ENCODE data around the gene PPIP5K2. TPM values are rescaled to one million over a fixed set of nuclear protein-coding genes. Genes with fewer than 3 reads are reported as not detected.

The PPIP5K2 gene
- polyA plus RNA-seq, 3 donors = 23.1 to 66.0 (median 41.1) TPM

DNA sequence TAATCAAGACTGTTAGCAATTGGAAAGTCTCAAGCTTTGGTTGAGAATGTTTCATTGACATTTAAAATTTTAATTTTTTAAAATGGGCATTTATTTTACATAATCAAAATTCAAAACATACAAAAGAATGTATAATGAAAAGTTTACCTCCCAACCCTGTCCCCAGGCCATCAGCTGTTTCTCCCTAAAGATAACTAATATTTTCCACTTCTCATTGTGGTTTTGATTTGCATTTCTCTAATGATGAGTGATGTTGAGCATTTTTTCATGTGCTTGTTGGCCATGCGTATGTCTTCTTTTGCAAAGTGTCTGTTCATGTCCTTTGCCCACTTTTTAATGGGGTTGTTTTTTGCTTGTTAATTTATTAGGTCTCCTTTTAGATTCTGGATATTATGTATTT, 127.0 kb downstream of the PPIP5K2 start:
- Histone ChIP-seq H3K9ac (ENCODE audit: insufficient read depth, low read length, poor library complexity, severe bottlenecking) (no peak overlapping the region), H2AFZ (ENCODE audit: insufficient read depth, low read depth, low read length, poor library complexity, severe bottlenecking) (no peak overlapping the region), H3K36me3 (replicated peaks in 1 of 2; ENCODE audit: control insufficient read depth in 1 of 2, insufficient read depth in 2 of 2, low read length in 2 of 2) (no peaks in the 10 kb centered on the region), H4K20me1 (ENCODE audit: insufficient read depth, low read length) (no peaks in the 10 kb centered on the region), H3K27me3 (ENCODE audit: control insufficient read depth in 2 of 2, insufficient read depth in 2 of 2, low read length in 2 of 2) (no peaks in the 10 kb centered on the region), H3K4me3 (replicated peaks in 1 of 3; ENCODE audit: low read depth in 2 of 3, low read length in 3 of 3) (no peak overlapping the region), H3K27ac (ENCODE audit: low read depth in 1 of 2, low read length in 2 of 2) (no peak overlapping the region), H3K4me1 (ENCODE audit: control insufficient read depth in 1 of 2, insufficient read depth in 2 of 2, low read length in 2 of 2) (no peaks in the 10 kb centered on the region), H3K9me3 (replicated peaks in 1 of 2; ENCODE audit: control insufficient read depth in 1 of 2, insufficient read depth in 1 of 2, low read length in 2 of 2) (no peaks in the 10 kb centered on the region), H3K79me2 (ENCODE audit: insufficient read depth, low read length) (no peaks in the 10 kb centered on the region), H3K4me2 (replicated peaks; ENCODE audit: extremely low read depth, low read length, poor library complexity, severe bottlenecking) (no peak overlapping the region)
- no CpG with 5 or more reads among the region's 1 CpG for WGBS (ENCODE audit: insufficient coverage)
- TF ChIP-seq, protein P1, sequence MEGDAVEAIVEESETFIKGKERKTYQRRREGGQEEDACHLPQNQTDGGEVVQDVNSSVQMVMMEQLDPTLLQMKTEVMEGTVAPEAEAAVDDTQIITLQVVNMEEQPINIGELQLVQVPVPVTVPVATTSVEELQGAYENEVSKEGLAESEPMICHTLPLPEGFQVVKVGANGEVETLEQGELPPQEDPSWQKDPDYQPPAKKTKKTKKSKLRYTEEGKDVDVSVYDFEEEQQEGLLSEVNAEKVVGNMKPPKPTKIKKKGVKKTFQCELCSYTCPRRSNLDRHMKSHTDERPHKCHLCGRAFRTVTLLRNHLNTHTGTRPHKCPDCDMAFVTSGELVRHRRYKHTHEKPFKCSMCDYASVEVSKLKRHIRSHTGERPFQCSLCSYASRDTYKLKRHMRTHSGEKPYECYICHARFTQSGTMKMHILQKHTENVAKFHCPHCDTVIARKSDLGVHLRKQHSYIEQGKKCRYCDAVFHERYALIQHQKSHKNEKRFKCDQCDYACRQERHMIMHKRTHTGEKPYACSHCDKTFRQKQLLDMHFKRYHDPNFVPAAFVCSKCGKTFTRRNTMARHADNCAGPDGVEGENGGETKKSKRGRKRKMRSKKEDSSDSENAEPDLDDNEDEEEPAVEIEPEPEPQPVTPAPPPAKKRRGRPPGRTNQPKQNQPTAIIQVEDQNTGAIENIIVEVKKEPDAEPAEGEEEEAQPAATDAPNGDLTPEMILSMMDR (IDR thresholded peaks at IDR 0.05) = no peak
- Mint-ChIP-seq H3K27me3 (ENCODE audit: low read depth in 3 of 3) (peaks cover 0 to 2% (median 0%) of the 10 kb centered on the region in 3 donors), H3K4me3 (no peak overlapping the region), H3K9me3 (peaks cover 0 to 4% (median 0%) of the 10 kb centered on the region in 7 donors), H3K4me1 (peaks cover 6% of the 10 kb centered on the region), H3K27ac (no peak overlapping the region), H3K36me3 (no peaks in the 10 kb centered on the region)
- no peak for DNase-seq
- intact Hi-C loops (cut with micrococcal nuclease) = no loop called here

DNA sequence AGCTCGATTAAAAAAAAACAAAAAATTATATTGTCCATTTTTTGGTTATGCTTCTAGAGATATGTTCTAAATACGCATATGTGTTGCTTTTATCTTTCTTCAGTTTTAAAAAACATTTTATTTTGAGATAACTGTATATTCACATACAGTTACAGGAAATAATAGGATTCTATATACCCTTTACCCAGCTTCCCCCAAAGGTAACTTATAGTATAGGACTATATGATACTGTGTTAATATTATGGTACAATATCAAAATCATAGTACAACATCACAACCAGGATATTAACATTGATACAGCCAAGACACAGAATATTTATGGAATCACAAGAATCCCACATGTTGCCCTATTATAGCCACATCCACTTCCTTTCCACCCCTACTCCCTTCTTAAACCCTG, 129.0 kb downstream of the PPIP5K2 start:
- no peaks in the 10 kb centered on the region for H3K79me2 ChIP-seq (ENCODE audit: insufficient read depth, low read length)
- H3K9ac ChIP-seq (ENCODE audit: insufficient read depth, low read length, poor library complexity, severe bottlenecking) = no peak overlapping the region
- peaks cover 0 to 2% (median 0%) of the 10 kb centered on the region in 3 donors for H3K27me3 Mint-ChIP-seq (ENCODE audit: low read depth in 3 of 3)
- DNase-seq = no peak
- H3K36me3 Mint-ChIP-seq = no peaks in the 10 kb centered on the region
- no peaks in the 10 kb centered on the region for H3K36me3 ChIP-seq (replicated peaks in 1 of 2; ENCODE audit: control insufficient read depth in 1 of 2, insufficient read depth in 2 of 2, low read length in 2 of 2)
- H3K4me1 ChIP-seq (ENCODE audit: control insufficient read depth in 1 of 2, insufficient read depth in 2 of 2, low read length in 2 of 2) = no peaks in the 10 kb centered on the region
- no peak overlapping the region for H3K4me3 ChIP-seq (replicated peaks in 1 of 3; ENCODE audit: low read depth in 2 of 3, low read length in 3 of 3)
- no peak overlapping the region for H3K27ac ChIP-seq (ENCODE audit: low read depth in 1 of 2, low read length in 2 of 2)
- no peak overlapping the region for H3K4me3 Mint-ChIP-seq
- H4K20me1 ChIP-seq (ENCODE audit: insufficient read depth, low read length) = no peaks in the 10 kb centered on the region
- TF ChIP-seq, protein P1 (IDR thresholded peaks at IDR 0.05) = no peak
- WGBS (ENCODE audit: insufficient coverage) = no CpG with 5 or more reads among the region's 2 CpGs
- H3K9me3 Mint-ChIP-seq = no peaks in the 10 kb centered on the region
- H3K4me1 Mint-ChIP-seq = peaks cover 6% of the 10 kb centered on the region
- no peaks in the 10 kb centered on the region for H3K27me3 ChIP-seq (ENCODE audit: control insufficient read depth in 2 of 2, insufficient read depth in 2 of 2, low read length in 2 of 2)
- intact Hi-C loops (cut with micrococcal nuclease) = no loop called here
- no peak overlapping the region for H3K4me2 ChIP-seq (replicated peaks; ENCODE audit: extremely low read depth, low read length, poor library complexity, severe bottlenecking)
- no peaks in the 10 kb centered on the region for H3K9me3 ChIP-seq (replicated peaks in 1 of 2; ENCODE audit: control insufficient read depth in 1 of 2, insufficient read depth in 1 of 2, low read length in 2 of 2)
- H3K27ac Mint-ChIP-seq = no peak overlapping the region
- no peak overlapping the region for H2AFZ ChIP-seq (ENCODE audit: insufficient read depth, low read depth, low read length, poor library complexity, severe bottlenecking)
